SIG-M5 treated with dmso at 0.1 percent for 504 hours (cell line): ENCODE measurements around the gene CGB2.
"Not testable (repeated sequence)": the region's sequence is repeated elsewhere in the genome, so short reads cannot be mapped to it uniquely, and the experiment has no call there.

Experiments used
- DNase-seq: peaks from one replicate; lab custom pipeline; 2025; ENCODE audit not compliant: unreplicated experiment; lab: John Stamatoyannopoulos, UW

CGB2 gene

GRCh38 chr19:49031642-49032301, at the start of gene CGB2:
Gene CGB2, plus strand, starts transcription at chr19:49031890. Its CDS starts 206 bp downstream, at chr19:49032096.
- not testable (repeated sequence) for DNase-seq

GRCh38 chr19:48982280-48982679, 49.4 kb upstream of the CGB2 start:
- no peak for DNase-seq

GRCh38 chr19:48985711-48986110, 46.0 kb upstream of the CGB2 start:
- DNase-seq = no peak

GRCh38 chr19:48986211-48986610, 45.5 kb upstream of the CGB2 start:
- no peak for DNase-seq

- no peak for DNase-seq
Observed at GRCh38 chr19:48987323-48987722, 44.4 kb upstream of the CGB2 start.

- DNase-seq = no peak
Observed at GRCh38 chr19:48988286-48988685, 43.4 kb upstream of the CGB2 start.

GRCh38 chr19:48988860-48989259, 42.8 kb upstream of the CGB2 start:
- no peak for DNase-seq

GRCh38 chr19:48989701-48990291, 41.9 kb upstream of the CGB2 start:
- DNase-seq = no peak

- no peak for DNase-seq
Observed at GRCh38 chr19:48990400-48990799, 41.3 kb upstream of the CGB2 start.

- no peak for DNase-seq
Observed at GRCh38 chr19:48991011-48991609, 40.6 kb upstream of the CGB2 start.

GRCh38 chr19:48991873-48992580, 39.7 kb upstream of the CGB2 start:
- DNase-seq = peak; percentile 55

- peak; percentile 43 for DNase-seq
Observed at GRCh38 chr19:48992581-48993174, 39.0 kb upstream of the CGB2 start.

GRCh38 chr19:48993175-48994034, 38.3 kb upstream of the CGB2 start, which contains the start of the genes GYS1 and RUVBL2:
Gene GYS1, minus strand, starts transcription at chr19:48993309. Its CDS starts 197 bp downstream, at chr19:48993112.
Gene RUVBL2, plus strand, starts transcription at chr19:48993887. Its CDS starts 25 bp downstream, at chr19:48993912.
- DNase-seq = peak; percentile 100

- no peak for DNase-seq
Observed at GRCh38 chr19:48994035-48994386, 37.7 kb upstream of the CGB2 start.

GRCh38 chr19:48997972-48998371, 33.7 kb upstream of the CGB2 start:
- DNase-seq = peak; percentile 60

GRCh38 chr19:48999481-49000325, 32.0 kb upstream of the CGB2 start:
- peak; percentile 70 for DNase-seq

GRCh38 chr19:49004133-49004532, 27.6 kb upstream of the CGB2 start:
- no peak for DNase-seq

- DNase-seq = no peak
Observed at GRCh38 chr19:49004964-49005614, 26.6 kb upstream of the CGB2 start.

- DNase-seq = no peak
Observed at GRCh38 chr19:49006905-49007304, 24.8 kb upstream of the CGB2 start.
